GM23248 (cell line): ENCODE data around the gene EPHB3. TPM values are rescaled to one million over a fixed set of nuclear protein-coding genes. Genes with fewer than 3 reads are reported as not detected.

Experiments
- DNase-seq: peaks from one replicate; pipeline ENCODE4 v3.0.0-alpha.2; 2015
- H2AFZ ChIP-seq: fragments of 200-600 bp; sonication (generic); 2 replicates; pipeline ENCODE4 v1.6.1; 2016; ENCODE audit warnings: antibody characterized with exemption
- H3F3A ChIP-seq: fragments of 200-600 bp; sonication (generic); 2 replicates; pipeline ENCODE4 v1.6.1; 2016; ENCODE audit warnings: mild to moderate bottlenecking, antibody characterized with exemption, mixed run types; ENCODE audit not compliant: insufficient read depth
- H3K27ac ChIP-seq: fragments of 200-600 bp; sonication (generic); 2 replicates; pipeline ENCODE4 v1.5.1; 2016; ENCODE audit warnings: mild to moderate bottlenecking
- H3K27me3 ChIP-seq: fragments of 200-600 bp; sonication (generic); replicated peaks from 2 replicates; pipeline ENCODE4 v1.6.1; 2016; ENCODE audit warnings: mild to moderate bottlenecking; ENCODE audit not compliant: insufficient read depth
- H3K36me3 ChIP-seq: fragments of 200-600 bp; sonication (generic); 2 replicates; pipeline ENCODE4 v1.6.1; 2016; ENCODE audit warnings: low read depth, mild to moderate bottlenecking
- H3K4me1 ChIP-seq: fragments of 200-600 bp; sonication (generic); 2 replicates; pipeline ENCODE4 v1.6.1; 2016; ENCODE audit warnings: mild to moderate bottlenecking; ENCODE audit not compliant: insufficient read depth
- H3K4me2 ChIP-seq: fragments of 200-600 bp; sonication (generic); one replicate; pipeline ENCODE4 v1.6.1; 2016; ENCODE audit warnings: mild to moderate bottlenecking; ENCODE audit not compliant: unreplicated experiment
- H3K4me3 ChIP-seq: fragments of 200-600 bp; sonication (generic); 2 replicates; pipeline ENCODE4 v1.5.1; 2016; ENCODE audit warnings: mild to moderate bottlenecking
- H3K79me2 ChIP-seq: fragments of 200-600 bp; sonication (generic); 2 replicates; pipeline ENCODE4 v1.6.1; 2016; ENCODE audit warnings: mild to moderate bottlenecking; ENCODE audit not compliant: insufficient read depth
- H3K9ac ChIP-seq: fragments of 200-600 bp; sonication (generic); 2 replicates; pipeline ENCODE4 v1.6.1; 2016; ENCODE audit warnings: mild to moderate bottlenecking
- H3K9me2 ChIP-seq: fragments of 200-600 bp; sonication (generic); 2 replicates; pipeline ENCODE4 v1.6.1; 2016; ENCODE audit warnings: mixed run types, mild to moderate bottlenecking, moderate library complexity; ENCODE audit not compliant: insufficient read depth
- H3K9me3 ChIP-seq: fragments of 200-600 bp; sonication (generic); one replicate; pipeline ENCODE4 v1.6.1; 2017; ENCODE audit warnings: low read depth
- H4K20me1 ChIP-seq: fragments of 200-600 bp; sonication (generic); 2 replicates; pipeline ENCODE4 v1.6.0; 2016; ENCODE audit not compliant: insufficient read depth
- EZH2 ChIP-seq: fragments of 200-600 bp; sonication (generic); IDR thresholded peaks from 2 replicates; pipeline ENCODE4 v1.6.1; 2018; ENCODE audit warnings: antibody characterized with exemption, mild to moderate bottlenecking; ENCODE audit not compliant: insufficient read depth, poor library complexity, severe bottlenecking
- EZH2phosphoT487 ChIP-seq: fragments of 200-600 bp; sonication (generic); IDR thresholded peaks from 2 replicates; pipeline ENCODE4 v1.6.1; 2018; ENCODE audit warnings: antibody characterized with exemption, moderate library complexity, mild to moderate bottlenecking, low read depth; ENCODE audit not compliant: insufficient read depth
- WGBS, 2 experiments: methylation state at CpG; one replicate each; pipeline ENCODE4 v1.1.6; 2015 to 2017; ENCODE audit warnings: low lambda C conversion rate in 2 of 2, low coverage in 1 of 2; ENCODE audit errors: missing lambda C conversion rate in 2 of 2; 5-methylcytosine and 5-hydroxymethylcytosine counted together
- in situ Hi-C: fragments of 300-500 bp; cut with MboI; formaldehyde crosslinking; loops from 2 replicates; pipeline ENCODE4 v1.15.0; 2020
- polyA plus RNA-seq: library from polyadenylated mRNA; unstranded; fragments of >200 nt; fragmentation: Nextera tagmentation; extraction: Ambion mirVana; gene quantifications from 2 replicates; pipeline ENCODE4 v1.2.1, GENCODE V29; 2016
- total RNA-seq: library from RNA; depleted of rRNA; stranded (reverse); fragments of >200 nt; shearing (Covaris generic); gene quantifications from 2 replicates; pipeline ENCODE4 v1.2.3, GENCODE V29; 2014

Gene EPHB3
- total and polyA plus RNA-seq, 2 experiments from 2014 or later, result 1.7 to 3.0 TPM

DNA sequence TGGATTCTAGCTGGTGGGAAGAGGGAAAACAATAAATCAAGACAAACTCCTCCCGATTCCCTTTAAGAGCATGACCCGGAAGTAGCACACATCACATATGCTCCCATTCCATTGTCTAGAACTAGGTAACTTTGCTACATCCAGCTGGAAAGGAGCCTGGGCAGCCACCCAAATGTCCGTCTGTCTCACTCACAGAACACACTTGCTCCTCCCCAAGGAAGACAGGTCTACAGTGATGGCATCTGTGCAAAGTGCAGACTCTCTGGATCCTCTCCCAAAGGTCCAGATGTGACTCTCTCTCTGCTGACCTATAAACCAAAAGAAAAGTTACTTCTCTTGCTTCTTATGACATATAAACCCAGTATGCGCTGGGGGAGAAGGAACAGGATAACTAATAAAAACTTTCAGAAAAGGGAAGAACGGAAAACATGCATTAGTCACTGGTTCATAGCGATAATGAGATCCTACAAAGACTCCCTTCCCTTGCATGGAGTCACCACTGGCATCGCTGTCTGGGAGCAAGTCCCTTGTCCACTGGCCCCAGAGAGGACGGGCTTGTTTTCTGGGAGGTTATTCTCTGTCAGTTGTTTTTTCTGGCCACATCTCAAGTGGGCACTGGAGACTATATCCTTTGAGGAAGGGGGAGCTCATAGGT, 29.8 kb upstream of the EPHB3 start:
- Histone ChIP-seq H4K20me1 (no peaks in the 10 kb centered on the region), H3K4me3 (no peak overlapping the region), H3K79me2 (no peaks in the 10 kb centered on the region), H3K27me3 (peaks cover 47% of the 10 kb centered on the region), H2AFZ (no peak overlapping the region), H3K36me3 (no peaks in the 10 kb centered on the region), H3K9me3 (no peaks in the 10 kb centered on the region), H3K4me1 (no peaks in the 10 kb centered on the region), H3K4me2 (no peak overlapping the region), H3F3A (no peaks in the 10 kb centered on the region), H3K9ac (no peak overlapping the region), H3K27ac (no peak overlapping the region), H3K9me2 (no peaks in the 10 kb centered on the region)
- in situ Hi-C loops, result loop anchor here (25.0 kb wide), 1 partner anchor 619 kb away; no protein-coding TSS in a partner anchor
- TF ChIP-seq EZH2 (no peak), EZH2phosphoT487 (no peak)
- DNase-seq, result no peak
- WGBS, 2 experiments, result 66 to 68% methylated on average over 8 of the region's 8 CpGs

DNA sequence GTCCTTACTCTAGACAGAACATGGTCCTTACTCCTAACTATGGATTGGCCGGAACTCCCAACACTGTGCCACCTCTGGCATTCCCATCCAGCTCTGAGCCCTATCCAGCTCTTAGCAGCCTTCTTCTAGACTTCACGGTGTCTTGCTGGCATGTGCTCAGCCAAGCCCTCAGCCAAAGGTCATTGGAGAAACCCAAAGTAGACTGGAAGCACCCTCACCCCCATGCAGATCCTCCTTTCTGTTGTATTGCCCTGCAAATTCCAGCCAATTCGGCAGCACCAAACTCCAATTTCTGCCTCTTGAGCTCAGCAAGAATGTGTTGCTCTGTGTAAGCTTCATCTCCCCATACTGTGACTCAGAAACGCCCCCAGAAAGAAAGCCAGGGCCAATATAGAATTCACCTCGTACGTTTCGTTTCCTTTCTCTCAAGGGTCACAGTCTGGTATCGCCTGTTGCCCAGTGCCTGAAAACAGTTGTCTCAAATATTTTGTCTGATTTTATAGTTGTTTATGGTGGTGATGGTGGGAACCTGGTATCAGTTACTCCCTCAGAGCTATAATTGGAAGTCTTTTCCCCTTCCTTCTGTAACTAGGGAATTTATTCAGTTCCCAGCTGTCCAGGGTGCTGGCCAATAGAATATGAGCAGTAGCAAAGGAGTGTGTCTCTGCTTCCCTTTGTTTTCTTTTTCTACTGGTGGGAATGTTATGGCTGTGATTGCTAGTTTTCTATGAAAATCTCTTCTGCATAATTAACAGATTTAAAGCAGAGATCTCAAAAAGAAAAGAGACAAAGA, 28.4 kb upstream of the EPHB3 start:
- no peak overlapping the region for H3K4me2 ChIP-seq
- WGBS, 2 experiments, result 67 to 69% methylated on average over 8 of the region's 8 CpGs
- no peak for TF ChIP-seq EZH2phosphoT487
- TF ChIP-seq EZH2, result no peak
- no peak overlapping the region for H3K9ac ChIP-seq
- no peak overlapping the region for H3K4me3 ChIP-seq
- no peaks in the 10 kb centered on the region for H3K4me1 ChIP-seq
- DNase-seq, result no peak
- no peaks in the 10 kb centered on the region for H3F3A ChIP-seq
- no peaks in the 10 kb centered on the region for H3K9me2 ChIP-seq
- in situ Hi-C loops, result loop anchor here (25.0 kb wide), 1 partner anchor 621 kb away; no protein-coding TSS in a partner anchor
- peaks cover 50% of the 10 kb centered on the region for H3K27me3 ChIP-seq
- no peak overlapping the region for H2AFZ ChIP-seq
- H4K20me1 ChIP-seq, result no peaks in the 10 kb centered on the region
- H3K79me2 ChIP-seq, result no peaks in the 10 kb centered on the region
- no peaks in the 10 kb centered on the region for H3K36me3 ChIP-seq
- H3K27ac ChIP-seq, result no peak overlapping the region
- no peaks in the 10 kb centered on the region for H3K9me3 ChIP-seq

DNA sequence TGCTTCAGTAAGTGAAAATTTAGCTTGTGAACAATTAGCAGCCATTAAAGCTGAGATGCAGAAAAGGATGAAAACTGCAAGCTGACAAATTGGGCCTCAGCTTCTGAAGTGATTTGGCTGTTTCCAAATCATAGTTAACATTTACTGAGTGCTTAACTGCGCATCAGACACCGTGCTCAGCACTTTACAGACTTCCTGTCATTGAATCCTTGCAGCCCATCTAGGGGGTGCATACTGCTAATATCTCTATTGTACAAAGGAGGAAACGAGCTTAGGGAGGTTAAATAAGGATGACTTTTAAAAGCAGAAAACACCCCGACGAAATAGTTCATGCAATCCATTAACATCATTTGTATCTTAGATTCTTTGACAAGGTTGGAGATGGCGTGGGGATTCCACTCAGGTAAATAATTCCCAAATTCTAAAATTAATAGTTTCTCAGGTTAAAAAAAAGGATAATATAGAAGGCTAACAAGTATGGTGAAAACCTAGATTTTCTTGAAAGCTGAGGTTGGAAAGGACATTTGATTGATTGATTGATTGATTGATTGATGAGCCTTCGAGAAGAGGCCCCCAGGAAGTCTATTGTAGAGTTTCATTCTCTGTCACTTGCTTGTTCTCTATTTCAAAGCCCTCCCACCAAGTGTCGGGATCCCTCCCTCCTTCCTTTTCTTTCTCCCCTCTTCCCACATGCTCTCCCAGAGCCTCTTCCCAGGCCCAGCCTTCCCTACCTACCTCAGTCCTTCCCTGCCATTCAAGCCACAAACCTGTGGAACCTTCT, 23.5 kb upstream of the EPHB3 start:
- H3K79me2 ChIP-seq, result no peaks in the 10 kb centered on the region
- no peak overlapping the region for H3K4me2 ChIP-seq
- no peak overlapping the region for H2AFZ ChIP-seq
- H3K9me3 ChIP-seq, result no peaks in the 10 kb centered on the region
- no peaks in the 10 kb centered on the region for H3K36me3 ChIP-seq
- H3K4me1 ChIP-seq, result no peaks in the 10 kb centered on the region
- no peak overlapping the region for H3K4me3 ChIP-seq
- no peak for TF ChIP-seq EZH2
- no peak for TF ChIP-seq EZH2phosphoT487
- no peak for DNase-seq
- WGBS, 2 experiments, result 51 to 60% methylated on average over 8 of the region's 8 CpGs
- no peaks in the 10 kb centered on the region for H4K20me1 ChIP-seq
- H3K27ac ChIP-seq, result no peak overlapping the region
- no peaks in the 10 kb centered on the region for H3F3A ChIP-seq
- in situ Hi-C loops, result loop anchor here (25.0 kb wide), 1 partner anchor 626 kb away; no protein-coding TSS in a partner anchor
- no peaks in the 10 kb centered on the region for H3K9me2 ChIP-seq
- no peak overlapping the region for H3K9ac ChIP-seq
- peaks cover 55% of the 10 kb centered on the region for H3K27me3 ChIP-seq

DNA sequence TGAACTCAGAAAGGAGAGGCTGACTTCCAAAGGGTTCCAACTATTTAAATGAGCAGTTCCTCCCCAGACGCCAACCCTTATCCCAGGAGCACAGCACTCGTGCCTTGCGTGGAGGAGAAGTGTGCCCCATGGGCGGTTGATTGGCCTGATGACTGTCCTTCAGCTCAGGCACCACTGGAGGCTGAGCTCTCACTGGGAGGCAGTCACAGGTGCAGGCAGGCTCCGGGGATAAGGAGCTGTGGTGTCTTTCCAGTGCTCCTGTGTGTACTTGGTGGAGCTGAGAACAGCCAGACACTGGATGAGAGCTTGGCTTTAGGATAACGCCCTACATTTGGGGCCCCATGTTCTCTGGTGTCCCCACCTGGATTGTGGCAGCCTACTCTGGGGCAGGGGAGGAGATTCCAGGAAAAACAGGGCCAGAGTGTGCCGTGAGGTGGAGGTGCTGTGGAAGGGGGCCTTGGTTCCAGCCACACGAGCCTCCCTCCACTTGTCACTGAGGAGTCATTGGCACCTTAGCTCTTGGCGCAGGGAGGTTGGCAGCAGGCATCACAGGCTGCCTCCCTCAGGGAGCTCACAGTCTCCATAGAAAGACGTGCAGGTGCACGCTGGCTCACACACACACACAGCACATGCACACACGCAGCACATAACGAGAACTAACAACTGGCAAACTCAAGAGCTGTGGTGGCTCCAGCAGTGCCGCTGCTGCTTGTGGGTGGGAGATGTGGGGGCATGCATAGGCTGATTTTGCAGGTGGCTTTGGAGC, 22.7 kb upstream of the EPHB3 start:
- Histone ChIP-seq H4K20me1 (no peaks in the 10 kb centered on the region), H3K79me2 (no peaks in the 10 kb centered on the region), H3K4me3 (no peak overlapping the region), H3K9me2 (no peaks in the 10 kb centered on the region), H3K36me3 (no peaks in the 10 kb centered on the region), H3K27ac (no peak overlapping the region), H3K9me3 (no peaks in the 10 kb centered on the region), H3K4me1 (no peaks in the 10 kb centered on the region), H3K9ac (no peak overlapping the region), H2AFZ (no peak overlapping the region), H3F3A (no peaks in the 10 kb centered on the region), H3K4me2 (no peak overlapping the region), H3K27me3 (peaks cover 63% of the 10 kb centered on the region)
- WGBS, 2 experiments, result 68 to 70% methylated on average over 13 to 14 of the region's 14 CpGs
- no peak for DNase-seq
- TF ChIP-seq EZH2phosphoT487 (no peak), EZH2 (no peak)
- in situ Hi-C loops, result loop anchor here (25.0 kb wide), 1 partner anchor 627 kb away; no protein-coding TSS in a partner anchor
